ENCODE measurements around the gene NLRP2B. TPM values are rescaled to one million over a fixed set of nuclear protein-coding genes. Genes with fewer than 3 reads are reported as not detected.

Gene NLRP2B
- total and polyA plus RNA-seq, 2 of the 4 experiments (the other 2 are of a cell fraction), result not detected

DNA sequence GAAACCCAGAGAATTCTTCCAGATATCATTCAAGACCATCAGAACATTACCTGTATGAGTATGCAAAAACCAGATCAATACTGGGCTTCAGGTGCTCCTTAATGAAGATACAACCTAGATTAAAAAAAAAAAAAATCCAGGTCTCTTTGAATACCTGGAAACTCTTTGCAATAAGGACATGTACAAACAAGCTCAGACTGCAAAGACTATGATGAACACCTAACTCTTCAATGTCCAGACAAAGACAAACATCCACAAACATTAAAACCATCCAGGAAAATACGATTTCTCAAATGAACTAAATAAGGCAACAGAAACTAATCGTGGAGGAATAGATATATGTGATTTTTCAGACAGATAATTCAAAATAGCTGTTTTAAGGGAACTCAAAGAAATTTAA lies 38.7 kb downstream of the NLRP2B start:
- no peaks in the 10 kb centered on the region for H3K27me3 ChIP-seq (ENCODE audit: control insufficient read depth, insufficient read depth, low read length)
- CTCF ChIA-PET, result interaction anchor here (0.6 kb wide), 2 partner anchors 31 to 79 kb away, joined by 3 to 8 read pairs; no protein-coding TSS in a partner anchor
- no peaks in the 10 kb centered on the region for H3K36me3 ChIP-seq (ENCODE audit: control insufficient read depth, insufficient read depth, low read length)
- H3K9ac ChIP-seq (ENCODE audit: low read depth, low read length), result no peak overlapping the region
- intact Hi-C loops (cut with micrococcal nuclease) (no loop called here), in situ Hi-C loops (cut with MboI; ENCODE audit: low sequenced_read_pairs) (no loop called here), dilution Hi-C loops (cut with HindIII; ENCODE audit: low sequenced_read_pairs, unreplicated experiment) (no loop called here)
- H3K79me1 ChIP-seq (ENCODE audit: low read depth in 1 of 2, low read length in 2 of 2), result no peaks in the 10 kb centered on the region
- no CpG with 5 or more reads among the region's 2 CpGs for WGBS, 2 experiments (ENCODE audit: extremely low coverage in 2 of 2, insufficient read length in 1 of 2)
- no peak overlapping the region for H3K27ac ChIP-seq (ENCODE audit: insufficient read depth, low read length)
- no peaks in the 10 kb centered on the region for H3K9me1 ChIP-seq (ENCODE audit: insufficient read depth, low read length)
- H2AK9ac ChIP-seq (replicated peaks; ENCODE audit: low read depth, low read length, poor library complexity), result no peak overlapping the region
- no peak overlapping the region for H2BK5ac ChIP-seq (ENCODE audit: low read depth, low read length, poor library complexity, severe bottlenecking)
- H3K56ac ChIP-seq (ENCODE audit: extremely low read depth, insufficient read depth, low read length), result no peak overlapping the region
- no peak overlapping the region for H3K18ac ChIP-seq (ENCODE audit: low read depth, low read length)
- H4K91ac ChIP-seq (ENCODE audit: insufficient read depth, low read depth, low read length), result no peak overlapping the region
- DNase-seq (no peak), ATAC-seq (ENCODE audit: low read depth) (no peak)
- POLR2A ChIA-PET (ENCODE audit: unreplicated experiment), result no interaction called here
- no peak overlapping the region for H2AK5ac ChIP-seq (ENCODE audit: low read depth, low read length)
- no peaks in the 10 kb centered on the region for H3K4me1 ChIP-seq (ENCODE audit: control insufficient read depth, insufficient read depth, low read length)
- H2BK120ac ChIP-seq (ENCODE audit: low read depth, low read length), result no peak overlapping the region
- no peak overlapping the region for H4K5ac ChIP-seq (ENCODE audit: low read depth, low read length)
- no peak for TF ChIP-seq FOS (IDR thresholded peaks at IDR 0.05; ENCODE audit: low read depth, low read length)
- no peak overlapping the region for H3K4me3 ChIP-seq (ENCODE audit: insufficient read depth, low read depth, low read length)
- no peak overlapping the region for H3K14ac ChIP-seq (replicated peaks; ENCODE audit: low read depth, low read length)
- no peak overlapping the region for H2BK20ac ChIP-seq (ENCODE audit: low read depth, low read length)
- no peaks in the 10 kb centered on the region for H4K20me1 ChIP-seq (ENCODE audit: insufficient read depth, low read length)
- H2AFZ ChIP-seq (replicated peaks; ENCODE audit: low read length, poor library complexity), result no peak overlapping the region
- no peak overlapping the region for H3K4me2 ChIP-seq (ENCODE audit: low read depth, low read length)
- no peak overlapping the region for H4K8ac ChIP-seq (ENCODE audit: low read depth in 2 of 2, low read length in 2 of 2)
- H3K4ac ChIP-seq (ENCODE audit: low read depth, low read length), result no peak overlapping the region
- no peak overlapping the region for H2BK15ac ChIP-seq (ENCODE audit: low read depth, low read length)
- BruUV-seq (replicated peaks), result no TSS peak
- no peaks in the 10 kb centered on the region for H3K9me3 ChIP-seq (ENCODE audit: control insufficient read depth, insufficient read depth, low read length)
- H3K23ac ChIP-seq (ENCODE audit: low read depth, low read length), result no peak overlapping the region
